Measurements from ENCODE around the gene DDIAS. TPM values are rescaled to one million over a fixed set of nuclear protein-coding genes. Genes with fewer than 3 reads are reported as not detected.

Gene DDIAS
- total and polyA plus RNA-seq, 10 of the 15 experiments (the other 5 are each of a cell fraction or from before 2014, with no cell fraction given), result 6.9 to 27.8 (median 12.9) TPM

GRCh38 chr11:82930229-82930628, 28.7 kb downstream of the DDIAS start (continued):
- TF ChIP-seq NR2C1 (IDR thresholded peaks at IDR 0.05), result no peak
- TF ChIP-seq NFIC (IDR thresholded peaks at IDR 0.05; ENCODE audit: low read depth, low read length), result peak; percentile 46; the same call in 1 of the 2 replicates
- no peak for TF ChIP-seq HSF1 (IDR thresholded peaks at IDR 0.05; ENCODE audit: low read depth, low read length)
- no peak for TF ChIP-seq ZNF592 (IDR thresholded peaks at IDR 0.05)
- TF ChIP-seq FOXM1 (IDR thresholded peaks at IDR 0.05; ENCODE audit: low read depth, low read length), result 0 out of 2 replicates have a peak, but pooled peaks have one; percentile 31
- TF ChIP-seq RUNX3 (IDR thresholded peaks at IDR 0.05; ENCODE audit: low read length), result peak; percentile 28; the same call in 1 of the 2 replicates
- TF ChIP-seq GABPA (IDR thresholded peaks at IDR 0.05; ENCODE audit: low read depth), result 0 out of 2 replicates have a peak, but pooled peaks have one; percentile 17
- TF ChIP-seq LARP7 (IDR thresholded peaks at IDR 0.05), result no peak
